ENCODE results near the gene CLPSL1.
A peak's percentile ranks its signal among the peaks of the same experiment; 100 is the strongest.

DNA sequence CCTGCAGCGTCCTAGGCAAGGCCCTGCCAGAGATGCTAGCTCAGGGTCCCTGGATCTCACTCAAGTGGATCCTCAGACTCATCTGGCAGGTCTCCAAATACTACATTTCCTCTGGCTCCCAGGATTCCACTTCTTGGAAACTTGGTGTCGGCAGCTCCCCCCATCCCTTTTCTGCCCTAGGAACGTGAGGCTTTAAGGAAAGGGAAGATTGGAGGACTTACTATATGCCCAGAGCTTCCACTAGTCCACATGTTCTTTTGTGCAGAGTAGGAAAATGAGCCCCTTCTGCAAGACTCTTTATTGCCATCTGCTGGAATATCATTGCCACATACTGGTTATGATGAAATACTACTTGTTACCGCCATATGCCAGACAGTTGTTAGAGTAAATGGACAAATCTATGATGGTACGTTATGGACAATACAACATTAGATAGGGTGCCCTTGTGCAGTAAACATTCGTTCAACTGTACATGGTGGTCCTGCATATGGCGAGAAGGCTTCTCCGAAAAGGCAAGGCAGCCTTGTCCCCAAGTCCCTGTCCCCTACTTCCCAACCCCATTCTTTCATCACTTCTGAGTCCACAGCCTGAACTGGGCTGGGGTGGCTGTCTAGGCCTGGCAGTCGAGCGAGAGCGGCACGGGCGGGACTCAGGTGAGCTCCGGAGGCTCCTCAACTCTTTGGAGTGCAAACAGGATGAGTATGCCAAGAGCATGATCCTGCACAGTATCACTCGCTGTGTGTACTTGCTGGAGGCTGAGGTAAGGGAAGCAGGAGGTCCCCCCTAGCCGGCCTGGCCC is 43.2 kb upstream of the CLPSL1 start:
- TF ChIP-seq CTCF (conservative IDR thresholded peaks at IDR 0.05 in 1 of 2, IDR thresholded peaks at IDR 0.05 in 1 of 2; ENCODE audit: low read depth in 1 of 2, low read length in 2 of 2): peak; percentile 73 to 80
- TF ChIP-seq EZH2 (IDR thresholded peaks at IDR 0.05; ENCODE audit: low read length, missing control alignments): no peak

Measured in fibroblast of lung (primary cell).